ENCODE data around the gene DCXR.

DNA sequence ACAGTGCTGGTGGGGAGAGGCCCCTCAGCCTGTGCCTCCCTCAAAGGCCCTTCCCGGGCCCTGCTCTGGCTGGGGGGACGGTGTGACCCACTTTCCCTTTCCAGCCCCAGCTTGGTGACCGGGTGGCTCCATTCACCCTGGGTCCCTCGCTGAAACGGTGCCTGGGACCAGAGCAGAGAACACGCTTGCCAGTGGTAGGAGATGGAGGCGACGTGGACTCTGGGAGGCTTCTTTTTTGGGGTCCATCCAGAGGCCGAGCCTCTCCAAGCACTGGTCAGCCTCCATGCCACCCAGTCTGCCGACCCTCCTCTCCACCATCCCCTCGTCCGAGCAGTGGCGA, 22.6 kb downstream of the DCXR start:
- TF ChIP-seq POLR2A (IDR thresholded peaks at IDR 0.05) (no peak), CTCF (IDR thresholded peaks at IDR 0.05 in 4 of 5, conservative IDR thresholded peaks at IDR 0.05 in 1 of 5) (no peak)

All from gastrocnemius medialis (tissue), 4 donors.